Stomach (tissue), 4 donors: ENCODE data around the gene SUCLG2.

ENCODE experiments used
- EP300 ChIP-seq: sonication (generic); formaldehyde crosslinking; IDR thresholded peaks from one replicate; pipeline ENCODE4 v1.6.1; 2017; ENCODE audit warnings: antibody characterized with exemption
- TF ChIP-seq, protein P1 (sequence below), 7 experiments: fragments of 450-650 bp in 4 of 7; fragments of 200-600 bp in 3 of 7; sonication (generic) in 3 of 7; IDR thresholded peaks; one replicate each; pipeline ENCODE4 v1.5.1; 2016 to 2019; ENCODE audit warnings: antibody characterized with exemption in 7 of 7, control low read depth in 2 of 7, mild to moderate bottlenecking in 1 of 7

- TF ChIP-seq, protein P1, sequence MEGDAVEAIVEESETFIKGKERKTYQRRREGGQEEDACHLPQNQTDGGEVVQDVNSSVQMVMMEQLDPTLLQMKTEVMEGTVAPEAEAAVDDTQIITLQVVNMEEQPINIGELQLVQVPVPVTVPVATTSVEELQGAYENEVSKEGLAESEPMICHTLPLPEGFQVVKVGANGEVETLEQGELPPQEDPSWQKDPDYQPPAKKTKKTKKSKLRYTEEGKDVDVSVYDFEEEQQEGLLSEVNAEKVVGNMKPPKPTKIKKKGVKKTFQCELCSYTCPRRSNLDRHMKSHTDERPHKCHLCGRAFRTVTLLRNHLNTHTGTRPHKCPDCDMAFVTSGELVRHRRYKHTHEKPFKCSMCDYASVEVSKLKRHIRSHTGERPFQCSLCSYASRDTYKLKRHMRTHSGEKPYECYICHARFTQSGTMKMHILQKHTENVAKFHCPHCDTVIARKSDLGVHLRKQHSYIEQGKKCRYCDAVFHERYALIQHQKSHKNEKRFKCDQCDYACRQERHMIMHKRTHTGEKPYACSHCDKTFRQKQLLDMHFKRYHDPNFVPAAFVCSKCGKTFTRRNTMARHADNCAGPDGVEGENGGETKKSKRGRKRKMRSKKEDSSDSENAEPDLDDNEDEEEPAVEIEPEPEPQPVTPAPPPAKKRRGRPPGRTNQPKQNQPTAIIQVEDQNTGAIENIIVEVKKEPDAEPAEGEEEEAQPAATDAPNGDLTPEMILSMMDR (IDR thresholded peaks at IDR 0.05), result no peak
- no peak for TF ChIP-seq EP300
Measured at GRCh38 chr3:67484085-67484484, 170.3 kb downstream of the SUCLG2 start.
